HEK293 (cell line): Measurements from ENCODE around the gene SELENOP.

Experiments
- CTCF ChIA-PET: fragments of 350-600 bp; formaldehyde crosslinking; extraction: SDS; loops from one replicate; lab custom pipeline; 2021; ENCODE audit warnings: antibody characterized with exemption; lab: Yijun Ruan, JAX
- POLR2A ChIA-PET: fragments of 300-600 bp; formaldehyde crosslinking; extraction: SDS; loops from one replicate; lab custom pipeline; 2020; ENCODE audit warnings: antibody characterized with exemption, inconsistent platforms; lab: Yijun Ruan, JAX
- H3K27ac ChIP-seq: fragments of 200-500 bp; sonication (Bioruptor generic); 2 replicates; pipeline ENCODE4 v1.5.1; 2014; ENCODE audit warnings: low read depth, low read length, control low read depth, inconsistent platforms; ENCODE audit errors: extremely low read depth
- H3K36me3 ChIP-seq, 2 experiments: fragments of 200-500 bp in 1 of 2; sonication (Bioruptor generic) in 1 of 2; 1 replicate in 1 of 2; 2 replicates in 1 of 2; pipeline ENCODE4 v1.5.1; 2014 to 2017; ENCODE audit warnings: inconsistent platforms in 2 of 2, low read length in 2 of 2; ENCODE audit not compliant: control insufficient read depth in 2 of 2, insufficient read depth in 1 of 2
- H3K4me1 ChIP-seq: fragments of 200-500 bp; sonication (Bioruptor generic); 2 replicates; pipeline ENCODE4 v1.5.1; 2014; ENCODE audit warnings: mild to moderate bottlenecking, low read length, inconsistent platforms; ENCODE audit not compliant: control insufficient read depth, insufficient read depth
- H3K4me3 ChIP-seq: 2 replicates; pipeline ENCODE4 v1.5.1; 2011; ENCODE audit warnings: low read depth, mild to moderate bottlenecking, control low read depth, low read length, moderate library complexity
- H3K9me3 ChIP-seq: fragments of 200-500 bp; sonication (Bioruptor generic); 2 replicates; pipeline ENCODE4 v1.5.1; 2014; ENCODE audit warnings: low read depth, low read length, inconsistent platforms; ENCODE audit not compliant: control insufficient read depth, insufficient read depth
- MYNN ChIP-seq: fragments of 450-650 bp; formaldehyde crosslinking; IDR thresholded peaks from 2 replicates; pipeline ENCODE4 v1.5.1; 2016; ENCODE audit warnings: missing biosample characterization, missing genetic modification characterization, borderline replicate concordance
- OSR2 ChIP-seq: fragments of 450-650 bp; formaldehyde crosslinking; IDR thresholded peaks from 2 replicates; pipeline ENCODE4 v1.5.1; 2016; ENCODE audit warnings: missing biosample characterization, missing genetic modification characterization
- SCRT2 ChIP-seq: fragments of 450-650 bp; formaldehyde crosslinking; IDR thresholded peaks from 2 replicates; pipeline ENCODE4 v1.5.1; 2016; ENCODE audit warnings: missing biosample characterization, missing genetic modification characterization
- WT1 ChIP-seq: fragments of 450-650 bp; formaldehyde crosslinking; IDR thresholded peaks from 2 replicates; pipeline ENCODE4 v1.5.1; 2016; ENCODE audit warnings: missing biosample characterization, missing genetic modification characterization
- ZBTB21 ChIP-seq: fragments of 450-650 bp; formaldehyde crosslinking; IDR thresholded peaks from 2 replicates; pipeline ENCODE4 v1.5.1; 2017; ENCODE audit warnings: missing biosample characterization, missing genetic modification characterization
- ZFHX2 ChIP-seq: fragments of 450-650 bp; formaldehyde crosslinking; conservative IDR thresholded peaks from 2 replicates; pipeline ENCODE4 v1.5.1; 2016; ENCODE audit warnings: missing biosample characterization, missing genetic modification characterization
- ZFP37 ChIP-seq: fragments of 450-650 bp; formaldehyde crosslinking; IDR thresholded peaks from 2 replicates; pipeline ENCODE4 v1.5.1; 2016; ENCODE audit warnings: missing biosample characterization, missing genetic modification characterization
- ZNF121 ChIP-seq: fragments of 450-650 bp; formaldehyde crosslinking; IDR thresholded peaks from 2 replicates; pipeline ENCODE4 v1.5.1; 2016; ENCODE audit warnings: missing biosample characterization, missing genetic modification characterization
- ZNF155 ChIP-seq: fragments of 450-650 bp; formaldehyde crosslinking; IDR thresholded peaks from 2 replicates; pipeline ENCODE4 v1.5.1; 2016; ENCODE audit warnings: missing biosample characterization, missing genetic modification characterization
- ZNF157 ChIP-seq: fragments of 450-650 bp; formaldehyde crosslinking; IDR thresholded peaks from 2 replicates; pipeline ENCODE4 v1.5.1; 2016; ENCODE audit warnings: missing biosample characterization, missing genetic modification characterization
- ZNF169 ChIP-seq: fragments of 450-650 bp; formaldehyde crosslinking; IDR thresholded peaks from 2 replicates; pipeline ENCODE4 v1.5.1; 2016; ENCODE audit warnings: missing biosample characterization, missing genetic modification characterization
- ZNF404 ChIP-seq: fragments of 450-650 bp; formaldehyde crosslinking; IDR thresholded peaks from 2 replicates; pipeline ENCODE4 v1.5.1; 2017; ENCODE audit warnings: missing biosample characterization, missing genetic modification characterization
- ZNF473 ChIP-seq: fragments of 450-650 bp; formaldehyde crosslinking; IDR thresholded peaks from 2 replicates; pipeline ENCODE4 v1.5.1; 2017; ENCODE audit warnings: missing biosample characterization, missing genetic modification characterization
- ZNF555 ChIP-seq: fragments of 450-650 bp; formaldehyde crosslinking; conservative IDR thresholded peaks from 2 replicates; pipeline ENCODE4 v1.5.1; 2017; ENCODE audit warnings: missing biosample characterization, mild to moderate bottlenecking, missing genetic modification characterization, inconsistent platforms
- ZNF561 ChIP-seq: fragments of 450-650 bp; IDR thresholded peaks from 2 replicates; pipeline ENCODE4 v1.5.1; 2018; ENCODE audit warnings: missing biosample characterization, missing genetic modification characterization, borderline replicate concordance
- ZNF629 ChIP-seq: fragments of 450-650 bp; formaldehyde crosslinking; IDR thresholded peaks from 2 replicates; pipeline ENCODE4 v1.5.1; 2017; ENCODE audit warnings: missing biosample characterization, missing genetic modification characterization
- TF ChIP-seq, protein P1 (sequence below): fragments of 450-650 bp; IDR thresholded peaks from 2 replicates; pipeline ENCODE4 v1.5.1; 2018; ENCODE audit warnings: missing biosample characterization, mild to moderate bottlenecking, missing genetic modification characterization
- TF ChIP-seq, protein P2 (sequence below): fragments of 450-650 bp; formaldehyde crosslinking; IDR thresholded peaks from 2 replicates; pipeline ENCODE4 v1.5.1; 2017; ENCODE audit warnings: missing biosample characterization, missing genetic modification characterization
- TF ChIP-seq, protein P3 (sequence below): fragments of 450-650 bp; formaldehyde crosslinking; IDR thresholded peaks from 2 replicates; pipeline ENCODE4 v1.5.1; 2016; ENCODE audit warnings: missing biosample characterization, missing genetic modification characterization, borderline replicate concordance
- TF ChIP-seq, protein P4 (sequence below): fragments of 450-650 bp; formaldehyde crosslinking; IDR thresholded peaks from 2 replicates; pipeline ENCODE4 v1.5.1; 2017; ENCODE audit warnings: missing biosample characterization, missing genetic modification characterization
- TF ChIP-seq, protein P5 (sequence below): fragments of 450-650 bp; formaldehyde crosslinking; IDR thresholded peaks from 2 replicates; pipeline ENCODE4 v1.5.1; 2016; ENCODE audit warnings: missing biosample characterization, missing genetic modification characterization
- TF ChIP-seq, protein P6 (sequence below): fragments of 450-650 bp; formaldehyde crosslinking; IDR thresholded peaks from 2 replicates; pipeline ENCODE4 v1.5.1; 2017; ENCODE audit warnings: missing biosample characterization, missing genetic modification characterization

SELENOP gene

DNA sequence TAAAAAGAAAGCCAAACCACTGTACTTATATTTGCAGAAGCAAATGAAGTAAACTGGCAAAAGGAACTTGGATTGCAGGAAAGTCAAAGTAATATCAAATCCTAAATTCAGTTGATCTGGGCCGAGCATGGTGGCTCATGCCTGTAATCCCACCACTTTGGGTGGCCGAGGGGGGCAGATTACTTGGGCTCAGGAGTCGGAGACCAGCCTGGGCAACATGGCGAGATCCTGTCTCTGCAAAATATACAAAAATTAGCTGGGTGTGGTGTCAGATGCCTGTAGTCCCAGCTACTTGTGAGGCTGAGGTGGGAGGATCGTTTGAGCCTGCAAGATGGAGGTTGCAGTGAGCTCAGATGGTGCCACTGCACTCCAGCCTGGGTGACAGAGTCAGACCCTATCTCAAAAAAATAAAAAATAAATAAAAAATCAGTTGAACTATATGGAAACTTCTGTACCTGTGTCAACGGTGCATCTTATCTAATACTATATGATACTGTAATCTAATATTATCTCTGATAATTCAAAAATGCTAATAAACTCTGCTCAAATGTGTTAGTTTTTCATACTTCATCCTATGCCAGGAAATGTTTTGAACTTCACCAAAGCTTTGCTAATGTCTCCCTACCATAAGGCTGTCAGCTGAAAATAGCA, 10.1 kb downstream of the SELENOP start (continued):
- no peak for TF ChIP-seq ZNF157
- TF ChIP-seq, protein P1, sequence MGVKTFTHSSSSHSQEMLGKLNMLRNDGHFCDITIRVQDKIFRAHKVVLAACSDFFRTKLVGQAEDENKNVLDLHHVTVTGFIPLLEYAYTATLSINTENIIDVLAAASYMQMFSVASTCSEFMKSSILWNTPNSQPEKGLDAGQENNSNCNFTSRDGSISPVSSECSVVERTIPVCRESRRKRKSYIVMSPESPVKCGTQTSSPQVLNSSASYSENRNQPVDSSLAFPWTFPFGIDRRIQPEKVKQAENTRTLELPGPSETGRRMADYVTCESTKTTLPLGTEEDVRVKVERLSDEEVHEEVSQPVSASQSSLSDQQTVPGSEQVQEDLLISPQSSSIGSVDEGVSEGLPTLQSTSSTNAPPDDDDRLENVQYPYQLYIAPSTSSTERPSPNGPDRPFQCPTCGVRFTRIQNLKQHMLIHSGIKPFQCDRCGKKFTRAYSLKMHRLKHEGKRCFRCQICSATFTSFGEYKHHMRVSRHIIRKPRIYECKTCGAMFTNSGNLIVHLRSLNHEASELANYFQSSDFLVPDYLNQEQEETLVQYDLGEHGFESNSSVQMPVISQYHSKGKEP (tag by site-specific recombination): no peak
- no peak for TF ChIP-seq MYNN (tag by site-specific recombination)

DNA sequence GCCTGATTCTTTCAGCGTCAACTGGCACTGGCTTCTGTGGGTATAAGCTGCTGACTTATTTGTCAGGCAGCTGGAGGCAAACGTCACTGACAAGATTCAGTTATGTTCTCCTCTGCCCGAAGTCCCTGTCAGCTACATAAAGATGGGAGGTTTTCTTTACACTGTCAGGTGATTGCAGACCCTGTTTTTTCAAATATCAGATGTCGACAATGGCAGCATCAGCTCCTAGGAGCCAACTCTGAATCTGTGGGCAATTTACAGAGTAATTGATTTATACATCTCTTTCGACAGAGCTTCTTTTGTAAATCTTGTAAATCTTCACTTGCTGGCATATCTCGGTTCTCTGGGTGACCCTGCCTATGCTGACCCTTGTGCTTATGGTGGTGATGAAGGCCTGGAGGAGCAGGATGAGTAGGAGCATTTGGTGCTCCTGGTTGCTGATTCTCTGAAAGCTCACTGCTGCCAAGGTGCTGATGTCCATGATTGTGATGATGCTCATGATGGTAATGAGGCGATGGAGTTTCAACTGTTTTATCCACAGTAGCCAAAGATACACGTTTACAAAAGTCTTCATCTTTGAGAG, 10.9 kb downstream of the SELENOP start:
- Histone ChIP-seq H3K27ac (no peak overlapping the region), H3K4me1 (no peaks in the 10 kb centered on the region), H3K9me3 (no peaks in the 10 kb centered on the region), H3K4me3 (no peak overlapping the region), H3K36me3 (peaks cover 43 to 52% of the 10 kb centered on the region in 2 experiments)
- ChIA-PET POLR2A (no interaction called here), CTCF (interaction anchor here (0.5 to 2.2 kb wide), 6 partner anchors 15 to 863 kb away, joined by 3 to 8 read pairs (median 3); no protein-coding TSS in a partner anchor)
- TF ChIP-seq, protein P2, sequence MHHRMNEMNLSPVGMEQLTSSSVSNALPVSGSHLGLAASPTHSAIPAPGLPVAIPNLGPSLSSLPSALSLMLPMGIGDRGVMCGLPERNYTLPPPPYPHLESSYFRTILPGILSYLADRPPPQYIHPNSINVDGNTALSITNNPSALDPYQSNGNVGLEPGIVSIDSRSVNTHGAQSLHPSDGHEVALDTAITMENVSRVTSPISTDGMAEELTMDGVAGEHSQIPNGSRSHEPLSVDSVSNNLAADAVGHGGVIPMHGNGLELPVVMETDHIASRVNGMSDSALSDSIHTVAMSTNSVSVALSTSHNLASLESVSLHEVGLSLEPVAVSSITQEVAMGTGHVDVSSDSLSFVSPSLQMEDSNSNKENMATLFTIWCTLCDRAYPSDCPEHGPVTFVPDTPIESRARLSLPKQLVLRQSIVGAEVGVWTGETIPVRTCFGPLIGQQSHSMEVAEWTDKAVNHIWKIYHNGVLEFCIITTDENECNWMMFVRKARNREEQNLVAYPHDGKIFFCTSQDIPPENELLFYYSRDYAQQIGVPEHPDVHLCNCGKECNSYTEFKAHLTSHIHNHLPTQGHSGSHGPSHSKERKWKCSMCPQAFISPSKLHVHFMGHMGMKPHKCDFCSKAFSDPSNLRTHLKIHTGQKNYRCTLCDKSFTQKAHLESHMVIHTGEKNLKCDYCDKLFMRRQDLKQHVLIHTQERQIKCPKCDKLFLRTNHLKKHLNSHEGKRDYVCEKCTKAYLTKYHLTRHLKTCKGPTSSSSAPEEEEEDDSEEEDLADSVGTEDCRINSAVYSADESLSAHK (tag by site-specific recombination): no peak
- TF ChIP-seq ZNF473 (tag by site-specific recombination): no peak
- no peak for TF ChIP-seq ZBTB21

DNA sequence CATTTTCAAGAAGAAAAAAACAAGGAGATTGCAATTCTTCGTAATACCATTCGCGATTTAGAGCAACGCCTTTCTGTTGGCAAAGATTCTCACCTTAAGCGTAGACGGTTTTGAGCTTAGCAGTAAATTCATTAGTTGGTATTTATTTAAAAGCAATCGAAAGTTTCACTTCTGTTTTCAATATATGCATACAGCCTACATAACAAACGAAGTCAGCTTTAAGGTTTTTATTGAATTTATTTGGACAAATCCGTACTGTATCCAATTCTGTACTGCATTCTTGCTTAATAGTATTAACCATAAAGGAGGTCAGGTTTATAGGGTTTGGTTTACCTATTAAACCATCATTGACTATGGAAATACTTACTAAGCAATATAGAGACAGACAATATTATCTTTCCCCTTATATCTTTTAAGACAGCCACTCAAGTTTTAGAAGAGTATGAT, 12.0 kb downstream of the SELENOP start:
- peaks cover 40 to 43% of the 10 kb centered on the region in 2 experiments for H3K36me3 ChIP-seq
- H3K4me3 ChIP-seq: no peak overlapping the region
- ChIA-PET CTCF (interaction anchor here (0.5 to 0.6 kb wide), 4 partner anchors 90 to 370 kb away, joined by 3 to 5 read pairs (median 3); no protein-coding TSS in a partner anchor), POLR2A (no interaction called here)
- H3K27ac ChIP-seq: no peak overlapping the region
- H3K9me3 ChIP-seq: no peaks in the 10 kb centered on the region
- H3K4me1 ChIP-seq: no peaks in the 10 kb centered on the region
- TF ChIP-seq ZNF157 (no peak), ZNF555 (tag by site-specific recombination) (no peak), WT1 (no peak), ZNF121 (no peak), ZNF629 (tag by site-specific recombination) (no peak), ZFHX2 (tag by site-specific recombination) (no peak), ZNF404 (tag by site-specific recombination) (no peak), ZNF169 (tag by site-specific recombination) (no peak), ZFP37 (tag by site-specific recombination) (no peak), ZNF561 (tag by site-specific recombination) (no peak), ZNF155 (no peak), OSR2 (tag by site-specific recombination) (no peak), SCRT2 (tag by site-specific recombination) (no peak)
- TF ChIP-seq, protein P3, sequence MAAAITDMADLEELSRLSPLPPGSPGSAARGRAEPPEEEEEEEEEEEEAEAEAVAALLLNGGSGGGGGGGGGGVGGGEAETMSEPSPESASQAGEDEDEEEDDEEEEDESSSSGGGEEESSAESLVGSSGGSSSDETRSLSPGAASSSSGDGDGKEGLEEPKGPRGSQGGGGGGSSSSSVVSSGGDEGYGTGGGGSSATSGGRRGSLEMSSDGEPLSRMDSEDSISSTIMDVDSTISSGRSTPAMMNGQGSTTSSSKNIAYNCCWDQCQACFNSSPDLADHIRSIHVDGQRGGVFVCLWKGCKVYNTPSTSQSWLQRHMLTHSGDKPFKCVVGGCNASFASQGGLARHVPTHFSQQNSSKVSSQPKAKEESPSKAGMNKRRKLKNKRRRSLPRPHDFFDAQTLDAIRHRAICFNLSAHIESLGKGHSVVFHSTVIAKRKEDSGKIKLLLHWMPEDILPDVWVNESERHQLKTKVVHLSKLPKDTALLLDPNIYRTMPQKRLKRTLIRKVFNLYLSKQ (tag by site-specific recombination): no peak
- TF ChIP-seq, protein P4, sequence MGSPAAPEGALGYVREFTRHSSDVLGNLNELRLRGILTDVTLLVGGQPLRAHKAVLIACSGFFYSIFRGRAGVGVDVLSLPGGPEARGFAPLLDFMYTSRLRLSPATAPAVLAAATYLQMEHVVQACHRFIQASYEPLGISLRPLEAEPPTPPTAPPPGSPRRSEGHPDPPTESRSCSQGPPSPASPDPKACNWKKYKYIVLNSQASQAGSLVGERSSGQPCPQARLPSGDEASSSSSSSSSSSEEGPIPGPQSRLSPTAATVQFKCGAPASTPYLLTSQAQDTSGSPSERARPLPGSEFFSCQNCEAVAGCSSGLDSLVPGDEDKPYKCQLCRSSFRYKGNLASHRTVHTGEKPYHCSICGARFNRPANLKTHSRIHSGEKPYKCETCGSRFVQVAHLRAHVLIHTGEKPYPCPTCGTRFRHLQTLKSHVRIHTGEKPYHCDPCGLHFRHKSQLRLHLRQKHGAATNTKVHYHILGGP (tag by site-specific recombination): no peak
- TF ChIP-seq, protein P5, sequence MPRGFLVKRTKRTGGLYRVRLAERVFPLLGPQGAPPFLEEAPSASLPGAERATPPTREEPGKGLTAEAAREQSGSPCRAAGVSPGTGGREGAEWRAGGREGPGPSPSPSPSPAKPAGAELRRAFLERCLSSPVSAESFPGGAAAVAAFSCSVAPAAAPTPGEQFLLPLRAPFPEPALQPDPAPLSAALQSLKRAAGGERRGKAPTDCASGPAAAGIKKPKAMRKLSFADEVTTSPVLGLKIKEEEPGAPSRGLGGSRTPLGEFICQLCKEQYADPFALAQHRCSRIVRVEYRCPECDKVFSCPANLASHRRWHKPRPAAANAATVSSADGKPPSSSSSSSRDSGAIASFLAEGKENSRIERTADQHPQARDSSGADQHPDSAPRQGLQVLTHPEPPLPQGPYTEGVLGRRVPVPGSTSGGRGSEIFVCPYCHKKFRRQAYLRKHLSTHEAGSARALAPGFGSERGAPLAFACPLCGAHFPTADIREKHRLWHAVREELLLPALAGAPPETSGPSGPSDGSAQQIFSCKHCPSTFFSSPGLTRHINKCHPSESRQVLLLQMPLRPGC (tag by site-specific recombination): no peak
- TF ChIP-seq, protein P6, sequence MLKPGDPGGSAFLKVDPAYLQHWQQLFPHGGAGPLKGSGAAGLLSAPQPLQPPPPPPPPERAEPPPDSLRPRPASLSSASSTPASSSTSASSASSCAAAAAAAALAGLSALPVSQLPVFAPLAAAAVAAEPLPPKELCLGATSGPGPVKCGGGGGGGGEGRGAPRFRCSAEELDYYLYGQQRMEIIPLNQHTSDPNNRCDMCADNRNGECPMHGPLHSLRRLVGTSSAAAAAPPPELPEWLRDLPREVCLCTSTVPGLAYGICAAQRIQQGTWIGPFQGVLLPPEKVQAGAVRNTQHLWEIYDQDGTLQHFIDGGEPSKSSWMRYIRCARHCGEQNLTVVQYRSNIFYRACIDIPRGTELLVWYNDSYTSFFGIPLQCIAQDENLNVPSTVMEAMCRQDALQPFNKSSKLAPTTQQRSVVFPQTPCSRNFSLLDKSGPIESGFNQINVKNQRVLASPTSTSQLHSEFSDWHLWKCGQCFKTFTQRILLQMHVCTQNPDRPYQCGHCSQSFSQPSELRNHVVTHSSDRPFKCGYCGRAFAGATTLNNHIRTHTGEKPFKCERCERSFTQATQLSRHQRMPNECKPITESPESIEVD (tag by site-specific recombination): no peak
